ENCODE data around the gene MT1E.

The MT1E gene

DNA sequence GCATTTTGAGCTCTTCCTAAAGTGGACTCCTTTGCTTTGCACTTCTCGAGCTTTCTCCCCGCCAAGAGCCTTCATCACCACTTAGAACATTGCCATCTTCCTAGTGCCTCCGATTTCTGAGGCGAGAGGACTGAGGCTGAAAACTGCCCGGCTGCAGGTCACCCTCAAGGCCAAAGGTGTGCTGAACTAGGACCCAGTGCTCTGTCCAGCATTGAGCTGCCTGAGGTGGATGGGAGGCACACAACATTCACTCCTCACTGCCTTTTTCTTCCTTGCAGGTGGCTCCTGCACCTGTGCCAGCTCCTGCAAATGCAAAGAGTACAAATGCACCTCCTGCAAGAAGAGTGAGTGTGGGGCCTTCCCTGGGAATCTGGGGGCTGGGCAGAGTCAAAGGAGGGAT, 18.3 kb downstream of the MT1E start:
- in situ Hi-C loops (cut with MboI; ENCODE audit: low pct_unique_long_range_greater_than_20kb, low sequenced_read_pairs, unreplicated experiment) = no loop called here
- no peak for DNase-seq (ENCODE audit: low spot score)
- no peak for TF ChIP-seq CTCF (IDR thresholded peaks at IDR 0.05; ENCODE audit: extremely low read depth, insufficient read depth, missing control alignments)

DNA sequence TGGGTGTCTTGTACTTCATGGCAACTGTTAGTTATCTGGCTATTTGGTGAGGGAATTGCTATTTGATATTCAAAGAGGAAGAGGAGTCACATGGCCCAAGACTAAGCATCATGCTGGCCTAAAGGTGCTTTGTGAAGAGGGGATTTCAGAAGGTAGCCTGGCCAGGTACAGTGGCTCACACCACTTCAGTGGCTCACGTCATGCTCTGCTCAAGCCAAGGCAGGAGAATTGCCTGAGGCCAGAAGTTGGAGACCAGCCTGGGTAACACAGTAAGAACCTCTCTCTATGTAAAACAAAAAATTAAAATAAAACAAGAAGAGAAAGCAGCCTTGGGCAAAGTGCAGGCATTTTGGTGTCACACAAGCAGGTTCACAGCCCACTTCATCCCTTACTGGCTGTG, 19.7 kb downstream of the MT1E start:
- no peak for TF ChIP-seq CTCF (IDR thresholded peaks at IDR 0.05; ENCODE audit: extremely low read depth, insufficient read depth, missing control alignments)
- no peak for DNase-seq (ENCODE audit: low spot score)
- in situ Hi-C loops (cut with MboI; ENCODE audit: low pct_unique_long_range_greater_than_20kb, low sequenced_read_pairs, unreplicated experiment) = no loop called here

DNA sequence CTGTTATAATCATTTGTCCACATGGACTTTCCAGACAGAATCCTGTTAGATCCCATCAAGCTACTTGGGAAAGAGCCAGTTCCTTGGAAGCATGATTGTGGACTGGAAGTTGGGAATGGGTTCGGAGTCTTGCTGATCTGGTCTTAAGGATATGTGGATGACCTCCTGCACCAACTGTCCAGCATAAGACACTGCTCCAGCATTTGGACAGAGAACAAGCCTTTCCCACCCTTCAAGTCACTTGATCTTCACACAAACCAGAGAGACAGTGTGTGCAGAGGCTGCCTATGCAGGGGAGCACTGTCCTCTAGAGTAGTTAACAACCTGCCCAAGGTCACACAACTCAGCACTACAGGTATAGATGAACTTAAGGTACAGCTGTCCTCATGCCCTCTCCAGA, 20.3 kb downstream of the MT1E start:
- no peak for DNase-seq (ENCODE audit: low spot score)
- in situ Hi-C loops (cut with MboI; ENCODE audit: low pct_unique_long_range_greater_than_20kb, low sequenced_read_pairs, unreplicated experiment) = no loop called here
- no peak for TF ChIP-seq CTCF (IDR thresholded peaks at IDR 0.05; ENCODE audit: extremely low read depth, insufficient read depth, missing control alignments)

GRCh38 chr16:56647641-56648431, 22.3 kb downstream of the MT1E start:
- no peak for TF ChIP-seq CTCF (IDR thresholded peaks at IDR 0.05; ENCODE audit: extremely low read depth, insufficient read depth, missing control alignments)
- no peak for DNase-seq (ENCODE audit: low spot score)
- in situ Hi-C loops (cut with MboI; ENCODE audit: low pct_unique_long_range_greater_than_20kb, low sequenced_read_pairs, unreplicated experiment) = no loop called here

GRCh38 chr16:56649271-56649670, 23.7 kb downstream of the MT1E start:
- TF ChIP-seq CTCF (IDR thresholded peaks at IDR 0.05; ENCODE audit: extremely low read depth, insufficient read depth, missing control alignments) = no peak
- DNase-seq (ENCODE audit: low spot score) = no peak
- in situ Hi-C loops (cut with MboI; ENCODE audit: low pct_unique_long_range_greater_than_20kb, low sequenced_read_pairs, unreplicated experiment) = no loop called here

DNA sequence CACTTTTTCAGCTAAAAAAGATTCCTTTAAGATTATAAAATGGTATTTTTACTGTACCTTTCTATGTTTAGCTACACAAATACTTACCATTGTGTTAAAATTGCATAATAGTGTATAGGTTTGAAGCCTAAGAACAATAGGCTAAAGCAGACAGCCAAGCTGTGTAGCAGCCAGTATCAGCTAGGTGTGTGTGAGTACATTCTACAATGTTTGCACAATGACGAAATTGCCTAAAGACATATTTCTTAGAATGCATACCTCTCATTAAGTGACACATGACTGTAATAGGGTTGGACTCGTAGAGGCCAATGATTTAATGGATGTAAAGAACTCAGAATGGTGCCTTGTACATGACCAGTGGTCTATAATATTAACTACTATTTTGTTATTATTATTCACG, 24.2 kb downstream of the MT1E start:
- TF ChIP-seq CTCF (IDR thresholded peaks at IDR 0.05; ENCODE audit: extremely low read depth, insufficient read depth, missing control alignments) = no peak
- DNase-seq (ENCODE audit: low spot score) = no peak
- in situ Hi-C loops (cut with MboI; ENCODE audit: low pct_unique_long_range_greater_than_20kb, low sequenced_read_pairs, unreplicated experiment) = no loop called here
